ENCODE data around the gene UNC5C. TPM values are rescaled to one million over a fixed set of nuclear protein-coding genes. Genes with fewer than 3 reads are reported as not detected.

The UNC5C gene
- total RNA-seq, 1 experiment from 2014 or later: 8.2 TPM

DNA sequence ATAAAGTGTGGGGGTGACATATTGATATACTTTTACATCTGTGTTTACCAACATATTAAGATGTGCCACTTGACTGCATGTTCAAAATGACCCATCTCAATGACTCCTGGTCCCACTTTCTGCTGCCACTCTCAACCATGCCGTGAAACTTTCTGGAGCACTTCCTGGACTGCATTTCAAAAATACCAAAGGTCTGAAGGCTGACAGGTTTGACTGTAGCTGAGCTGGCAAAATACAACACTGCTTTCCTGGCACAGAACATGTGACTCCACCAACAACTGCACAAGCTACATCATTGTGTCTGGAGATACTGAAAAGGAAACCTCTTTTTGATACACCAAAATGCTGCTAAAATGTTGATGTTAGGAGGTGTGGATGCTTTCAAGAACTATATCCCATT lies 184.8 kb downstream of the UNC5C start:
- intact Hi-C loops (cut with micrococcal nuclease; ENCODE audit: unreplicated experiment): no loop called here
- DNase-seq (ENCODE audit: low read depth, low spot score): no peak
- H3K9me3 ChIP-seq (ENCODE audit: control insufficient read depth, insufficient read depth, low read depth, low read length): no peaks in the 10 kb centered on the region
- H3K27ac ChIP-seq (ENCODE audit: low read length): no peak overlapping the region
- H3K36me3 ChIP-seq (ENCODE audit: control insufficient read depth, insufficient read depth, low read length): no peaks in the 10 kb centered on the region
- peak; percentile 21; the same call in 1 of the 2 replicates for ATAC-seq
- no peaks in the 10 kb centered on the region for H3K27me3 ChIP-seq (ENCODE audit: control insufficient read depth, insufficient read depth, low read length)
- ChIA-PET POLR2A (no interaction called here), CTCF (no interaction called here)
- BruUV-seq (replicated peaks): no TSS peak
- H3K4me1 ChIP-seq (ENCODE audit: control insufficient read depth, insufficient read depth, low read length): no peaks in the 10 kb centered on the region; the same call in 1 of the 2 replicates
- H3K4me3 ChIP-seq (ENCODE audit: low read depth in 2 of 2, low read length in 2 of 2): no peak overlapping the region
- in situ Hi-C loops (cut with HindIII; ENCODE audit: low pct_unique_long_range_greater_than_20kb, low sequenced_read_pairs): no loop called here
- TF ChIP-seq SIN3A (IDR thresholded peaks at IDR 0.05; ENCODE audit: borderline replicate concordance, insufficient read depth, low read depth, low read length): no peak
- TF ChIP-seq, protein P1, sequence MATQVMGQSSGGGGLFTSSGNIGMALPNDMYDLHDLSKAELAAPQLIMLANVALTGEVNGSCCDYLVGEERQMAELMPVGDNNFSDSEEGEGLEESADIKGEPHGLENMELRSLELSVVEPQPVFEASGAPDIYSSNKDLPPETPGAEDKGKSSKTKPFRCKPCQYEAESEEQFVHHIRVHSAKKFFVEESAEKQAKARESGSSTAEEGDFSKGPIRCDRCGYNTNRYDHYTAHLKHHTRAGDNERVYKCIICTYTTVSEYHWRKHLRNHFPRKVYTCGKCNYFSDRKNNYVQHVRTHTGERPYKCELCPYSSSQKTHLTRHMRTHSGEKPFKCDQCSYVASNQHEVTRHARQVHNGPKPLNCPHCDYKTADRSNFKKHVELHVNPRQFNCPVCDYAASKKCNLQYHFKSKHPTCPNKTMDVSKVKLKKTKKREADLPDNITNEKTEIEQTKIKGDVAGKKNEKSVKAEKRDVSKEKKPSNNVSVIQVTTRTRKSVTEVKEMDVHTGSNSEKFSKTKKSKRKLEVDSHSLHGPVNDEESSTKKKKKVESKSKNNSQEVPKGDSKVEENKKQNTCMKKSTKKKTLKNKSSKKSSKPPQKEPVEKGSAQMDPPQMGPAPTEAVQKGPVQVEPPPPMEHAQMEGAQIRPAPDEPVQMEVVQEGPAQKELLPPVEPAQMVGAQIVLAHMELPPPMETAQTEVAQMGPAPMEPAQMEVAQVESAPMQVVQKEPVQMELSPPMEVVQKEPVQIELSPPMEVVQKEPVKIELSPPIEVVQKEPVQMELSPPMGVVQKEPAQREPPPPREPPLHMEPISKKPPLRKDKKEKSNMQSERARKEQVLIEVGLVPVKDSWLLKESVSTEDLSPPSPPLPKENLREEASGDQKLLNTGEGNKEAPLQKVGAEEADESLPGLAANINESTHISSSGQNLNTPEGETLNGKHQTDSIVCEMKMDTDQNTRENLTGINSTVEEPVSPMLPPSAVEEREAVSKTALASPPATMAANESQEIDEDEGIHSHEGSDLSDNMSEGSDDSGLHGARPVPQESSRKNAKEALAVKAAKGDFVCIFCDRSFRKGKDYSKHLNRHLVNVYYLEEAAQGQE (IDR thresholded peaks at IDR 0.05; ENCODE audit: insufficient read depth in 1 of 2, low read depth in 2 of 2, low read length in 1 of 2): no peak
- no peak for TF ChIP-seq POLR2AphosphoS5 (IDR thresholded peaks at IDR 0.05; ENCODE audit: low read depth, low read length)
- TF ChIP-seq, protein P2, sequence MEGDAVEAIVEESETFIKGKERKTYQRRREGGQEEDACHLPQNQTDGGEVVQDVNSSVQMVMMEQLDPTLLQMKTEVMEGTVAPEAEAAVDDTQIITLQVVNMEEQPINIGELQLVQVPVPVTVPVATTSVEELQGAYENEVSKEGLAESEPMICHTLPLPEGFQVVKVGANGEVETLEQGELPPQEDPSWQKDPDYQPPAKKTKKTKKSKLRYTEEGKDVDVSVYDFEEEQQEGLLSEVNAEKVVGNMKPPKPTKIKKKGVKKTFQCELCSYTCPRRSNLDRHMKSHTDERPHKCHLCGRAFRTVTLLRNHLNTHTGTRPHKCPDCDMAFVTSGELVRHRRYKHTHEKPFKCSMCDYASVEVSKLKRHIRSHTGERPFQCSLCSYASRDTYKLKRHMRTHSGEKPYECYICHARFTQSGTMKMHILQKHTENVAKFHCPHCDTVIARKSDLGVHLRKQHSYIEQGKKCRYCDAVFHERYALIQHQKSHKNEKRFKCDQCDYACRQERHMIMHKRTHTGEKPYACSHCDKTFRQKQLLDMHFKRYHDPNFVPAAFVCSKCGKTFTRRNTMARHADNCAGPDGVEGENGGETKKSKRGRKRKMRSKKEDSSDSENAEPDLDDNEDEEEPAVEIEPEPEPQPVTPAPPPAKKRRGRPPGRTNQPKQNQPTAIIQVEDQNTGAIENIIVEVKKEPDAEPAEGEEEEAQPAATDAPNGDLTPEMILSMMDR (IDR thresholded peaks at IDR 0.05): no peak
- TF ChIP-seq TCF7L2 (IDR thresholded peaks at IDR 0.05; ENCODE audit: low read depth, low read length): no peak

DNA sequence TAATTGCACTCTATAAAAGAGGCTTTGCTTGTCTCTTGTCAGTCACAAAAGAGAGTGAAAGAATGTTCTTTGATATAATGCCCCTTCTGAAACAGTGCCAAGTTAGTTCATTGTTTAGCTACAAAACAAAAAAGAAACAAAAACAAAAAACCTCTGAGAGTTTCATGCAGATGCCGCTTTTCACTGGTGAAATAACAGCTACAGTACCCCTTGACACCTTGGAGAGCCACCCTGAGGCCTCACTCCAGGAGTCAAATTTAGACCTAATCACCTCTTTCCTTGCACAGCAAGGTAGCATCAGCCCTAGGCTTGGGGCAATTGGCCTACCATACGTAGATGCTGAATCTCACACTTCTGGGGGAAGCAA lies 185.2 kb downstream of the UNC5C start:
- no peaks in the 10 kb centered on the region for H3K9me3 ChIP-seq (ENCODE audit: control insufficient read depth, insufficient read depth, low read depth, low read length)
- no TSS peak for BruUV-seq (replicated peaks)
- in situ Hi-C loops (cut with HindIII; ENCODE audit: low pct_unique_long_range_greater_than_20kb, low sequenced_read_pairs) (no loop called here), intact Hi-C loops (cut with micrococcal nuclease; ENCODE audit: unreplicated experiment) (no loop called here)
- H3K27ac ChIP-seq (ENCODE audit: low read length): no peak overlapping the region
- TF ChIP-seq, protein P1 (IDR thresholded peaks at IDR 0.05; ENCODE audit: insufficient read depth in 1 of 2, low read depth in 2 of 2, low read length in 1 of 2): no peak
- TF ChIP-seq TCF7L2 (IDR thresholded peaks at IDR 0.05; ENCODE audit: low read depth, low read length) (no peak), POLR2AphosphoS5 (IDR thresholded peaks at IDR 0.05; ENCODE audit: low read depth, low read length) (no peak), SIN3A (IDR thresholded peaks at IDR 0.05; ENCODE audit: borderline replicate concordance, insufficient read depth, low read depth, low read length) (no peak)
- TF ChIP-seq, protein P2 (IDR thresholded peaks at IDR 0.05): no peak
- no peaks in the 10 kb centered on the region for H3K36me3 ChIP-seq (ENCODE audit: control insufficient read depth, insufficient read depth, low read length)
- DNase-seq (ENCODE audit: low read depth, low spot score) (no peak), ATAC-seq (no peak)
- no peaks in the 10 kb centered on the region for H3K27me3 ChIP-seq (ENCODE audit: control insufficient read depth, insufficient read depth, low read length)
- H3K4me3 ChIP-seq (ENCODE audit: low read depth in 2 of 2, low read length in 2 of 2): no peak overlapping the region
- ChIA-PET POLR2A (no interaction called here), CTCF (no interaction called here)
- no peaks in the 10 kb centered on the region; the same call in 1 of the 2 replicates for H3K4me1 ChIP-seq (ENCODE audit: control insufficient read depth, insufficient read depth, low read length)

All from Panc1 (cell line).